Activated naive CD8-positive, alpha-beta T cell treated with anti-CD3 and anti-CD28 coated beads, Interleukin-2, amount 50 U/mL, for 16 hours (primary cell): ENCODE measurements around the gene VPS13A.
"Not testable (repeated sequence)": the region's sequence is repeated elsewhere in the genome, so short reads cannot be mapped to it uniquely, and the experiment has no call there.

ENCODE experiments used
- DNase-seq: peaks from one replicate; pipeline ENCODE4 v3.0.0-alpha.2; 2020; ENCODE audit warnings: low read depth, low spot score

Gene VPS13A

DNA sequence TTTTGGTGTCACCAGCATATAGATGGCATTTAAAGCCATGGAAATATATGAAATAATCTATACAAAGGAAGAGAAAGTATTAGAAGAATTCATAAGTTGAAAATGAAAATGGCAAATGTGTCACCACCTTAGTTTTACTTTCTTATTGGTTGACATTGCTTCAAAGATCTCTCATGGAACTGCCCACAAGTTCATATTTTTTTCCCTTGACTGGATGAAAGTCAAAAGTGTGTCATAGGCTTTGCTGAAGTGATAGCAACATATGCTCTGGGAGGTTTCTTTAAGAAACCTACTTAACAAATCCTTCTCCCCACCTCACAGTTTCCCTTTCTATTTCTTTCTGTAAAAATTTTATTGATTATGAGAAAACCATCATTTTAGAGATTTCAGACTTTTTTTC lies 127.2 kb downstream of the VPS13A start:
- DNase-seq: no peak

- no peak for DNase-seq
Observed at GRCh38 chr9:77305622-77306400, 128.5 kb downstream of the VPS13A start.

- no peak for DNase-seq
Observed at GRCh38 chr9:77307166-77307565, 129.8 kb downstream of the VPS13A start.

DNA sequence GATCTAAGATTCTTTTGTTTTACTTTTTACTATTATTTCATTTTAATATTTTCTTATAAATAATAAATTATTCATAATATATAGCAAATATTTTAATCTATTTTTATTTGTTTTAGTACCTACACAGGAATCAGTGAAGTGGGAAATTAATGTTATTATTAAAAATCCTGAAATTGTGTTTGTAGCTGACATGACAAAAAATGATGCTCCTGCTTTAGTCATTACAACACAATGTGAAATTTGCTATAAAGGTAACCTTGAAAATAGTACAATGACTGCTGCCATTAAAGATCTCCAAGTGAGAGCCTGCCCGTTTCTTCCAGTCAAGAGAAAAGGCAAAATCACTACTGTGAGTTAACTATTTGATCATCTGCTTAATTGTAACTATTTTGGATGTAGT lies 138.7 kb downstream of the VPS13A start:
- no peak for DNase-seq

GRCh38 chr9:77325058-77325457 lies 147.7 kb downstream of the VPS13A start:
- no peak for DNase-seq

DNA sequence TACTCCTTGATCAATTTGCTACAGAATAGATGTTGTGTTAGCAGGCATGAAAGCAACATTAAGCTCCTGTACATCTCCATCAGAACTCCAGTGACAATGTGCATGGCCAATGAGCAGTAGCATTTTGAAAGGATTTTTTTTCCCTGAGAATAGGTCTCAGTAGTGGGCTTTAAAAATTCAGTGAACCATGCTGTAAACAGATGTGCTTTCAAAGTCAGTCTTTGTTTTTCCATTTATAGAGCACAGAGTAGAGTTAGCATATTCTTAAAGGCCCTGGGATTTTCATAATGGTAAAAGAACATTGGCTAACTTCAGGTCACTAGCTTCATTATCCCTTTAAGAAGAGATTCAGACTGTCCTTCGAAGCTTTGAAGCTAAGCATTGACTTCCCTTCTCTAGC lies 150.8 kb downstream of the VPS13A start:
- DNase-seq: no peak

- no peak for DNase-seq
Observed at GRCh38 chr9:77370064-77370463, 192.7 kb downstream of the VPS13A start.

DNA sequence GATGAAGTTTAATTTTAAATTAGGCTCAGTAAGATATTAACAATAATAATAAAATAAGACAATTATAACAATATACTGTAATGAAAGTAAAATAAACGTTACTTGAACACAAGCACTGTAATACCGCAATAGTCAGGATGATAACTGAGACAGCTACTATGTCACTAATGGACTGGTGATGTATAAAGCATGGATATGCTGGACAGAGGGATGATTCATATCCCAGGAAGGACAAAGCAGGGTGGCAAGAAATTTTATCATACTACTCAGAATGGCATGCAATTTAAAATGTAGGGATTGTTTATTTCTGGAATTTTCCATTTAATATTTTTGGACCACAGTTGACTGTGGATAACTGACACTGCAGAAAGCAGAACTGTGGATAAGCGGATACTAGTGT lies 196.9 kb downstream of the VPS13A start:
- DNase-seq: no peak

GRCh38 chr9:77375956-77376532 lies 198.7 kb downstream of the VPS13A start:
- no peak for DNase-seq

GRCh38 chr9:77384406-77384805 lies 207.1 kb downstream of the VPS13A start:
- DNase-seq: no peak

- DNase-seq: no peak
Observed at GRCh38 chr9:77386187-77386586, 208.9 kb downstream of the VPS13A start.

GRCh38 chr9:77391834-77392233 lies 214.5 kb downstream of the VPS13A start:
- no peak for DNase-seq

DNA sequence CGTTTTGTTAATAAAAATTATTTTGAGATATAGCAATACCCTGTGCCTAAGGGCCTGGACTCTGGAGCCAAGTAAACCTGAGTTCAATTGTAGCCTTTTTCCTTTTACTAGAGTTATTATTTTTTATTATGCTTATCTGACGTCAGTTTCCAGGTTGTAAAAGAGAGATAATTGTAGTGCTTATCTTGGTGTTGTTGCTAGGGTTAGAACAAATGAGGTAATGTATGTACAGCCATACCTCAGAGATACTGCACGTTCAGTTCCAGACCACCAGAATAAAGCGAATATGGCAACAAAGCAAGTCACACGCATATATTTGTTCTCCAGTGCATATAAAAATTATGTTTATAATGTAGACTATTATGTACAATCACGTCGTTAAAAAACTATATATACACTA lies 215.0 kb downstream of the VPS13A start:
- no peak for DNase-seq

DNA sequence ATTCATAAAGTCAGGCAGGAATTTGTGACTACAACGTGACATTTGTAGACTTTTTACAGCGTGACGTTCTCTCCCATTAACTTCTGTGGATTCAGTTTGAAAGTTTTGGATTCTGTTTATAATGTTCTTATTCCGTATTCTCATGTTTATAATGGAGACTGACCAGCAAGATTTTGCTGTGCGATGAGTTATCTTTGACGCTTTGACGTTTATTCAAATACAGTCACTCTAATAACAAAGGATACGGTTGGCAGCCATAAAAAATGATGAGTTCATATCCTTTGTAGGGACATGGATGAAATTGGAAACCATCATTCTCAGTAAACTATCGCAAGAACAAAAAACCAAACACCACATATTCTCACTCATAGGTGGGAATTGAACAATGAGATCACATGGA lies 221.2 kb downstream of the VPS13A start:
- DNase-seq: not testable (repeated sequence)

DNA sequence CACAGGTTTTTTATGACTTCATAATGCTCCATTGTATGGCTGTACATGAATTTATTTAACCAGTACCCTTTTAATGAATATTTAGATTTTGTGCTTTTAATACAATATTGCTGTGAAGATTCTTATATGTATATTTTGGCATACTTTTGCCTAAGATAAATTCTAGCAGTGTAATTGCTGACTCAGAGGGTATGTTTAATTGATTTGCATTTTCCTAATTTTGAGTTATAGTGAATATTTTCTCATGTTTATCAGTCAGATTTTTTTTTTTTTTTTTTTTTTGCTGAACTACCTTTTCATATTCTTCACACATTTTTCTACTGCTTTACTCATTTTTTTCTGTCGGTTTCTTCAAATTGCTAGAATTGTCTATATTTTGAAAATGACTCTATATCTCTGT lies 222.6 kb downstream of the VPS13A start:
- DNase-seq: no peak

- DNase-seq: no peak
Observed at GRCh38 chr9:77402286-77402685, 225.0 kb downstream of the VPS13A start.

GRCh38 chr9:77403239-77403638 lies 225.9 kb downstream of the VPS13A start:
- no peak for DNase-seq

- DNase-seq: not testable (repeated sequence)
Observed at GRCh38 chr9:77408521-77408920, 231.2 kb downstream of the VPS13A start.

GRCh38 chr9:77417566-77417965 lies 240.2 kb downstream of the VPS13A start:
- no peak for DNase-seq

GRCh38 chr9:77418226-77418625 lies 240.9 kb downstream of the VPS13A start:
- no peak for DNase-seq

DNA sequence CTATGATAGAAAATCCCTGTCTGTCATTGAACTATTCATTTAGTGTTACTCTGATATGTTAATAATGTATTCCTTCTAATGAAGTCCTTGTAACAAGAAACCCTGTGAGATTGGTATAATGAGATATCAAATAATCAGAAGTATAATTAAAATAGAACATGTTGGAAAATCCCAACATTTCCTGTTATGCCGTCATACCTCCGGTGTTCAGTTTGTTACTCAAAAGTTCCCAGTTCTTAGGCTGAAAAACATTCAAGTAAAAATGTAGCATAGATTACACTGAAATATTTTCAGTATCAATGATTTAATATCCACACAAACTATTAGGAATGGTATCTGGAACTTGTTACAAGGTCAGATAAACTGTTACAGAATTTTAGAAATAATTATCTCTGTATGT lies 243.3 kb downstream of the VPS13A start:
- no peak for DNase-seq

DNA sequence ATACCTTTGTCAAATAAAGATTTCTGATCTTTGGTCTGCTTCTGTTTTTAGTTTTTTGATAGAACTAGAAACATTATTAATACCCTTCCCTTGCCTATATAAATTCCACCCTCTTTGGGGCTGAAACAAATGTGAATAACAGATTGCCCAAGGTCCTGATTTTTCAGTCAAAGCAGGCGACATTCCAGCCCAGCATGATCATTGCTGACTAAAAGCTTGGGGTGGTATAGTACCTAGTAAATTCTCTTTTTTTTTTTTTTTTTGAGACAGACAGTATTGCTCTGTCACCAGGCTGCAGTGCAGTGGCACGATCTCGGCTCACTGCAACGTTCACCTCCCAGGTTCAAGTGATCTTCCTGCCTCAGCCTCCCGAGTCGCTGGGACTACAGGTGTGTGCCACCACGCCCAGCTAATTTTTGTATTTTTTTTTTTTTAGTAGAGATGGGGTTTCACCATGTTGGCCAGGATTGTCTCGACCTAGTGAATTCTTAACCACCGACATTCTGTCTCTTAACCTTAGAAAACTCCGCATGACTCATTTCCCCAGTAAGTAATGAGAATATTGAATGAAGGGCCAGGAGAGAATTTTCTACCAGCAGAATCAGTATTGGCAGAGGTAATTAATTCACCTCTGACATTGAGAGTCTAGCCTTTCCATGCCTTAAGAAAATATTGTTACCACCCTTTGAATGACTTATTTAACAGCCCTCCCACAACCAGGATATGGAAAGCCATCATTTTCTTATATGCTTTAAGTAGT lies 244.4 kb downstream of the VPS13A start:
- no peak for DNase-seq

DNA sequence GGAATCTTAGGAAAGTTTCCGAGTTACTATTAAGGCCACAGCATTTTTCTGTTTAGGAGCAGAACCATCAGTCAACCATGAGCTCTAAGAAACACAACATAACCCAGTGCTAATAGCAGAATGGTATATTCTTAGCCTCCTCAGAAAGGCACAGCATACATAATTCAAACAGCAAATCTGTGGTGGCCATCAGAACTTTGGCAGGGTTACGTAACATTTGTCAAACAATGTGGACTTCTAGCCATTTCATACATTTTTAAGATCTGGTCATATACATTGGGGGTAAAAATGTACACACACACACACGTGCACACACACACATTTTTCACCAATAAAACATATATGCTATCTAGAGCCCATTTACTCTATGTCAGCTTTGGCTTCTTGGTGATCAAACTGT lies 245.6 kb downstream of the VPS13A start:
- DNase-seq: no peak
